ENCODE measurements around the gene EPC1.

DNA sequence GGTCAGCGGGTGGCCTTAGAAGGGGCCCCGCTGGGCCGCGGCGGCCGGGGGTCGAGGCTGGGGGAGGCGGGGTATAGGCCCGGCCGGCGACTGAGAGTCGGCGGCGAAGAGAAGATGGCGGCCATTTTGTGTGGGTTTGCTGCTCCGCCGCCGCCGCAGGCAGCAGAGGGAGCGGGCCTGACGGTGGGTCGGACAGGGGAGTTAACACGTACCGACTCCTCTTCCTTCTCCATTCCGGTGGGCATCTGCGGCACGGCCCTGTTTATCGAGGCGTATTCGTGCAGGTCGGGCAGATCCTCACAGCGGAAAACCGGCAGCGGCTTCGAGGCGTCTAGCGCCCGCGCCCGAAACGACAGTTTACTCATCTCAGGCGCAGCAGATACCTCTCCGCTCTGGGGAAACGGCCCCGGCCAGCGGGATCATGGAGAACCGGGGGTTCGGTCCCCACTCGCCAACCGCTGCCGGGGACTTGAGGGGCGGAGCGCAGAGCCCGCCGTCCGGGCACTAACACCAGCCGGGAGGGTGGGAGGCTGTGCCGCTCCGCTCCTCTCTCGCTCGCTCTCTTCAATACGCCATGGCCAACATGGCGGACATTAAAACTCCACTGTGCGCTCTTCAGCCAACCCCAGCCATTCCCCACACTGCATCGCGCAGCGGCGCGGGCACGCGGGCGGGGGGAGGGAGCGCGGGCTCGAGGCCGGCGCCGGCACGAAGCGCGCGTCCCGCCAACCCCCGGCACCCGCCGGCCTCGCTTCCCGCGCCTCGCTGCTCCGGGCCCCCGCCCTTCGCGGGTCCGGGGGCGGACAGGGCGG, at the start of gene EPC1:
- peak; percentile 97 for TF ChIP-seq POLR2A (IDR thresholded peaks at IDR 0.05; ENCODE audit: low read length)
- TF ChIP-seq GATA1 (IDR thresholded peaks at IDR 0.05; ENCODE audit: low read depth, low read length) = no peak
